ENCODE results near the gene GRM4.

GRM4 gene

DNA sequence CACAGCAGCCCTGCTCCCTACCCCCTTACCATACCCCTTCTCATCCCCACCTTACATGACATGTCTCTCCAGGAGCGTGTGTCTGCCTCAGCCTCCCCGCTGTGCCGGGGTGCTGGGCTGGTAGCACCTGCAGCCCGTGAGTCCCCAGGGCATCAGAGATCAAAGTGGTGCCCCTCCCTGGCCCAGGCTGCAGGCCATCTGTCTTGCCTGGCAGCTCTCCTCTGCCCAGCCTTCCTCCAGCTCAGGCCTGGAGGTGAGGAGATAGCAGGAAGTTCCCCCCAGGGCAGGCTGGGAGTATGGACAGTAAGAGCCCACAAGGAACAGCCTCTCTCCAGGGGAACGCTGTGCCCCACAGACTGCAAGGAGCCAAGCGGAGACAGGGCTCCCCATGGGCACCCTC lies 35.3 kb downstream of the GRM4 start:
- Histone ChIP-seq H3K27ac (no peak overlapping the region), H3K4me3 (IDR thresholded peaks at IDR 0.05; ENCODE audit: insufficient read depth, low read depth, low read length) (no peak overlapping the region), H4K20me1 (ENCODE audit: insufficient read depth) (no peaks in the 10 kb centered on the region), H3K4me1 (ENCODE audit: low read depth, poor library complexity, severe bottlenecking) (no peaks in the 10 kb centered on the region), H3K9ac (no peak overlapping the region), H3K79me2 (ENCODE audit: insufficient read depth, low read depth) (no peaks in the 10 kb centered on the region), H3K36me3 (ENCODE audit: insufficient read depth) (no peaks in the 10 kb centered on the region), H3K4me2 (no peak overlapping the region), H2AFZ (ENCODE audit: low read depth) (no peak overlapping the region), H3K27me3 (ENCODE audit: insufficient read depth, low read depth) (peaks cover 75% of the 10 kb centered on the region)
- TF ChIP-seq, protein P1, sequence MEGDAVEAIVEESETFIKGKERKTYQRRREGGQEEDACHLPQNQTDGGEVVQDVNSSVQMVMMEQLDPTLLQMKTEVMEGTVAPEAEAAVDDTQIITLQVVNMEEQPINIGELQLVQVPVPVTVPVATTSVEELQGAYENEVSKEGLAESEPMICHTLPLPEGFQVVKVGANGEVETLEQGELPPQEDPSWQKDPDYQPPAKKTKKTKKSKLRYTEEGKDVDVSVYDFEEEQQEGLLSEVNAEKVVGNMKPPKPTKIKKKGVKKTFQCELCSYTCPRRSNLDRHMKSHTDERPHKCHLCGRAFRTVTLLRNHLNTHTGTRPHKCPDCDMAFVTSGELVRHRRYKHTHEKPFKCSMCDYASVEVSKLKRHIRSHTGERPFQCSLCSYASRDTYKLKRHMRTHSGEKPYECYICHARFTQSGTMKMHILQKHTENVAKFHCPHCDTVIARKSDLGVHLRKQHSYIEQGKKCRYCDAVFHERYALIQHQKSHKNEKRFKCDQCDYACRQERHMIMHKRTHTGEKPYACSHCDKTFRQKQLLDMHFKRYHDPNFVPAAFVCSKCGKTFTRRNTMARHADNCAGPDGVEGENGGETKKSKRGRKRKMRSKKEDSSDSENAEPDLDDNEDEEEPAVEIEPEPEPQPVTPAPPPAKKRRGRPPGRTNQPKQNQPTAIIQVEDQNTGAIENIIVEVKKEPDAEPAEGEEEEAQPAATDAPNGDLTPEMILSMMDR (conservative IDR thresholded peaks at IDR 0.05; ENCODE audit: low read depth, low read length), result no peak

DNA sequence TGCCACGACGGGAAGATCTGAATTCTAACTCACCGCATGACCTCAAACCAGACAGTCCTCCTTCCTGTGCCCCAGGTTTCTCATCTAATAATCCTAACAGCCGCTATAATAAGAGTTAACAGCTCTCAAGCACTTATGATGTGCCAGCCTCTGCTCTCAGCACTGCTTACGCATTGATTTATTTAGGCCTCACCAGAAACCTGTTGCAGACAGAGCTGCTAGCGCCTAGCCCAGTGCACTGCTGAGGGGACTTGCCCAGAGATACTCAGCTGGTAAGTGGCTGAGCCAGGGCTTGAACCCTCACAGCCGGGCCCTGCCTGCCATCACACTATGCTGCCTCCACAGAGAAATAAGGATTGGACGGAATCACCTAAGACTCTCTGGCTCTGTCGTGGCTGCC lies 37.7 kb downstream of the GRM4 start:
- TF ChIP-seq, protein P1 (conservative IDR thresholded peaks at IDR 0.05; ENCODE audit: low read depth, low read length), result no peak
- peaks cover 93% of the 10 kb centered on the region for H3K27me3 ChIP-seq (ENCODE audit: insufficient read depth, low read depth)
- H3K9ac ChIP-seq, result no peak overlapping the region
- H3K4me1 ChIP-seq (ENCODE audit: low read depth, poor library complexity, severe bottlenecking), result no peaks in the 10 kb centered on the region
- H3K79me2 ChIP-seq (ENCODE audit: insufficient read depth, low read depth), result no peaks in the 10 kb centered on the region
- no peak overlapping the region for H2AFZ ChIP-seq (ENCODE audit: low read depth)
- no peak overlapping the region for H3K4me2 ChIP-seq
- H3K27ac ChIP-seq, result no peak overlapping the region
- no peaks in the 10 kb centered on the region for H3K36me3 ChIP-seq (ENCODE audit: insufficient read depth)
- no peaks in the 10 kb centered on the region for H4K20me1 ChIP-seq (ENCODE audit: insufficient read depth)
- H3K4me3 ChIP-seq (IDR thresholded peaks at IDR 0.05; ENCODE audit: insufficient read depth, low read depth, low read length), result no peak overlapping the region

DNA sequence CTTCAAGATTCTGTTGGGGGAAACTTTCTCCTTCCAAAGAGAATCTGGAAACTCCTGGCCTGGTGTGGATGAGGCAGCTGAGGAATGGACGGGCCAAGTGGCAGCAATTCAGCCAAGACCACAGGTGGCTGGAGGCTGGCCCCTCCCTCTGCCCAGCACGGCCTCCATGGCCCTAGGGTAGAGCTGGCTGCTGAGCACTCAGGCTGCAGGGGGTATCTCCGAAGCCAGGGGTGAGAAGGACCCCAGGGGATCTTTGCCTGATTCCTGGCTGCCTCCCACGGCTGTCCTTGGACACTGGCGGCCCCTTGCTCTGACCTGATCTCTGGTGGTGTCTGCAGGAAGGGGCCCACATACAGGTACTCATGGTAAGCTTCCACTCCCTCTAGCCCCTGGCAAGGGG lies 39.0 kb downstream of the GRM4 start:
- Histone ChIP-seq H4K20me1 (ENCODE audit: insufficient read depth) (no peaks in the 10 kb centered on the region), H3K27me3 (ENCODE audit: insufficient read depth, low read depth) (peaks cover 93% of the 10 kb centered on the region), H3K79me2 (ENCODE audit: insufficient read depth, low read depth) (no peaks in the 10 kb centered on the region), H2AFZ (ENCODE audit: low read depth) (no peak overlapping the region), H3K27ac (no peak overlapping the region), H3K36me3 (ENCODE audit: insufficient read depth) (no peaks in the 10 kb centered on the region), H3K9ac (no peak overlapping the region), H3K4me2 (no peak overlapping the region), H3K4me3 (IDR thresholded peaks at IDR 0.05; ENCODE audit: insufficient read depth, low read depth, low read length) (no peak overlapping the region), H3K4me1 (ENCODE audit: low read depth, poor library complexity, severe bottlenecking) (no peaks in the 10 kb centered on the region)
- TF ChIP-seq, protein P1 (conservative IDR thresholded peaks at IDR 0.05; ENCODE audit: low read depth, low read length), result no peak

- H3K9ac ChIP-seq, result no peak overlapping the region
- H4K20me1 ChIP-seq (ENCODE audit: insufficient read depth), result no peaks in the 10 kb centered on the region
- TF ChIP-seq, protein P1 (conservative IDR thresholded peaks at IDR 0.05; ENCODE audit: low read depth, low read length), result no peak
- H3K79me2 ChIP-seq (ENCODE audit: insufficient read depth, low read depth), result no peaks in the 10 kb centered on the region
- H3K4me2 ChIP-seq, result no peak overlapping the region
- H3K27ac ChIP-seq, result no peak overlapping the region
- H3K27me3 ChIP-seq (ENCODE audit: insufficient read depth, low read depth), result peaks cover 92% of the 10 kb centered on the region
- no peak overlapping the region for H2AFZ ChIP-seq (ENCODE audit: low read depth)
- H3K36me3 ChIP-seq (ENCODE audit: insufficient read depth), result no peaks in the 10 kb centered on the region
- no peak overlapping the region for H3K4me3 ChIP-seq (IDR thresholded peaks at IDR 0.05; ENCODE audit: insufficient read depth, low read depth, low read length)
- no peaks in the 10 kb centered on the region for H3K4me1 ChIP-seq (ENCODE audit: low read depth, poor library complexity, severe bottlenecking)
Measured at GRCh38 chr6:34106421-34106820, 39.5 kb downstream of the GRM4 start.
